ENCODE results near the gene MRNIP. TPM values are rescaled to one million over a fixed set of nuclear protein-coding genes. Genes with fewer than 3 reads are reported as not detected.
A peak's percentile ranks its signal among the peaks of the same experiment; 100 is the strongest.

The MRNIP gene
- total RNA-seq, 1 donor from 2014 or later = 21.4 TPM

GRCh38 chr5:179866241-179867078 is 7.8 kb upstream of the MRNIP start:
- peaks cover 61 to 80% (median 75%) of the 10 kb centered on the region in 3 donors for H3K36me3 ChIP-seq (ENCODE audit: control insufficient read depth in 3 of 3, insufficient read depth in 3 of 3, low read length in 3 of 3)
- no peak overlapping the region for H3K4me3 ChIP-seq (ENCODE audit: low read length in 3 of 3)
- no peak overlapping the region for H3K27ac ChIP-seq (ENCODE audit: low read depth, low read length)
- no peaks in the 10 kb centered on the region for H3K27me3 ChIP-seq (ENCODE audit: control insufficient read depth in 3 of 3, insufficient read depth in 3 of 3, low read length in 3 of 3)
- peaks cover 0 to 5% (median 2%) of the 10 kb centered on the region in 3 donors for H3K4me1 ChIP-seq (ENCODE audit: control insufficient read depth in 3 of 3, insufficient read depth in 3 of 3, low read length in 3 of 3)
- no peak overlapping the region for H3K9ac ChIP-seq (ENCODE audit: low read depth in 1 of 3, low read length in 3 of 3)
- H3K9me3 ChIP-seq (ENCODE audit: control insufficient read depth in 3 of 3, low read length in 3 of 3) = no peaks in the 10 kb centered on the region

GRCh38 chr5:179865491-179866240 is 7.0 kb upstream of the MRNIP start:
- Histone ChIP-seq H3K9ac (ENCODE audit: low read depth in 1 of 3, low read length in 3 of 3) (no peak overlapping the region), H3K36me3 (ENCODE audit: control insufficient read depth in 3 of 3, insufficient read depth in 3 of 3, low read length in 3 of 3) (peaks cover 55 to 72% (median 69%) of the 10 kb centered on the region in 3 donors), H3K4me1 (ENCODE audit: control insufficient read depth in 3 of 3, insufficient read depth in 3 of 3, low read length in 3 of 3) (peaks cover 0 to 3% (median 1%) of the 10 kb centered on the region in 3 donors), H3K9me3 (ENCODE audit: control insufficient read depth in 3 of 3, low read length in 3 of 3) (no peaks in the 10 kb centered on the region), H3K27ac (ENCODE audit: low read depth, low read length) (no peak overlapping the region), H3K4me3 (ENCODE audit: low read length in 3 of 3) (no peak overlapping the region), H3K27me3 (ENCODE audit: control insufficient read depth in 3 of 3, insufficient read depth in 3 of 3, low read length in 3 of 3) (no peaks in the 10 kb centered on the region)

- H3K36me3 ChIP-seq (ENCODE audit: control insufficient read depth in 3 of 3, insufficient read depth in 3 of 3, low read length in 3 of 3) = peaks cover 47 to 63% (median 60%) of the 10 kb centered on the region in 3 donors
Measured at GRCh38 chr5:179864686-179865085, 6.1 kb upstream of the MRNIP start.

GRCh38 chr5:179863449-179864085 is 5.0 kb upstream of the MRNIP start:
- no peaks in the 10 kb centered on the region for H3K27me3 ChIP-seq (ENCODE audit: control insufficient read depth in 3 of 3, insufficient read depth in 3 of 3, low read length in 3 of 3)
- H3K36me3 ChIP-seq (ENCODE audit: control insufficient read depth in 3 of 3, insufficient read depth in 3 of 3, low read length in 3 of 3) = peaks cover 43 to 55% (median 51%) of the 10 kb centered on the region in 3 donors
- H3K27ac ChIP-seq (ENCODE audit: low read depth, low read length) = no peak overlapping the region
- H3K4me3 ChIP-seq (ENCODE audit: low read length in 3 of 3) = no peak overlapping the region
- no peaks in the 10 kb centered on the region for H3K9me3 ChIP-seq (ENCODE audit: control insufficient read depth in 3 of 3, low read length in 3 of 3)
- peaks cover 7 to 11% (median 9%) of the 10 kb centered on the region in 3 donors for H3K4me1 ChIP-seq (ENCODE audit: control insufficient read depth in 3 of 3, insufficient read depth in 3 of 3, low read length in 3 of 3)
- H3K9ac ChIP-seq (ENCODE audit: low read depth in 1 of 3, low read length in 3 of 3) = no peak overlapping the region

More at GRCh38 chr5:179864686-179865085, 6.1 kb upstream of the MRNIP start:
- no peaks in the 10 kb centered on the region for H3K27me3 ChIP-seq (ENCODE audit: control insufficient read depth in 3 of 3, insufficient read depth in 3 of 3, low read length in 3 of 3)
- H3K9ac ChIP-seq (ENCODE audit: low read depth in 1 of 3, low read length in 3 of 3) = no peak overlapping the region
- H3K4me3 ChIP-seq (ENCODE audit: low read length in 3 of 3) = no peak overlapping the region
- H3K9me3 ChIP-seq (ENCODE audit: control insufficient read depth in 3 of 3, low read length in 3 of 3) = no peaks in the 10 kb centered on the region
- H3K4me1 ChIP-seq (ENCODE audit: control insufficient read depth in 3 of 3, insufficient read depth in 3 of 3, low read length in 3 of 3) = peaks cover 6 to 9% (median 7%) of the 10 kb centered on the region in 3 donors
- H3K27ac ChIP-seq (ENCODE audit: low read depth, low read length) = no peak overlapping the region

- Histone ChIP-seq H3K9me3 (ENCODE audit: control insufficient read depth in 3 of 3, low read length in 3 of 3) (no peaks in the 10 kb centered on the region), H3K27ac (ENCODE audit: low read depth, low read length) (no peak overlapping the region), H3K4me3 (ENCODE audit: low read length in 3 of 3) (no peak overlapping the region), H3K36me3 (ENCODE audit: control insufficient read depth in 3 of 3, insufficient read depth in 3 of 3, low read length in 3 of 3) (peaks cover 41 to 51% (median 49%) of the 10 kb centered on the region in 3 donors), H3K4me1 (ENCODE audit: control insufficient read depth in 3 of 3, insufficient read depth in 3 of 3, low read length in 3 of 3) (peaks cover 11 to 17% (median 13%) of the 10 kb centered on the region in 3 donors), H3K27me3 (ENCODE audit: control insufficient read depth in 3 of 3, insufficient read depth in 3 of 3, low read length in 3 of 3) (no peaks in the 10 kb centered on the region), H3K9ac (ENCODE audit: low read depth in 1 of 3, low read length in 3 of 3) (no peak overlapping the region)
Measured at GRCh38 chr5:179862891-179863290, 4.3 kb upstream of the MRNIP start.

- Histone ChIP-seq H3K9ac (ENCODE audit: low read depth in 1 of 3, low read length in 3 of 3) (no peak overlapping the region), H3K27me3 (ENCODE audit: control insufficient read depth in 3 of 3, insufficient read depth in 3 of 3, low read length in 3 of 3) (no peaks in the 10 kb centered on the region), H3K9me3 (ENCODE audit: control insufficient read depth in 3 of 3, low read length in 3 of 3) (no peaks in the 10 kb centered on the region), H3K36me3 (ENCODE audit: control insufficient read depth in 3 of 3, insufficient read depth in 3 of 3, low read length in 3 of 3) (peaks cover 37 to 45% (median 45%) of the 10 kb centered on the region in 3 donors), H3K27ac (ENCODE audit: low read depth, low read length) (no peak overlapping the region), H3K4me3 (ENCODE audit: low read length in 3 of 3) (no peak overlapping the region), H3K4me1 (ENCODE audit: control insufficient read depth in 3 of 3, insufficient read depth in 3 of 3, low read length in 3 of 3) (peaks cover 16 to 17% (median 16%) of the 10 kb centered on the region in 3 donors)
Measured at GRCh38 chr5:179862296-179862695, 3.7 kb upstream of the MRNIP start.

- H3K36me3 ChIP-seq (ENCODE audit: control insufficient read depth in 3 of 3, insufficient read depth in 3 of 3, low read length in 3 of 3) = peaks cover 24 to 33% (median 31%) of the 10 kb centered on the region in 3 donors
- peak overlapping the region in 2 of 3 donors; percentile 96 to 100 for H3K9ac ChIP-seq (ENCODE audit: low read depth in 1 of 3, low read length in 3 of 3)
- H3K4me1 ChIP-seq (ENCODE audit: control insufficient read depth in 3 of 3, insufficient read depth in 3 of 3, low read length in 3 of 3) = peaks cover 16 to 17% (median 16%) of the 10 kb centered on the region in 3 donors
- peak overlapping the region in 1 of 3 donors; percentile 52 for H3K4me3 ChIP-seq (ENCODE audit: low read length in 3 of 3)
- no peaks in the 10 kb centered on the region for H3K27me3 ChIP-seq (ENCODE audit: control insufficient read depth in 3 of 3, insufficient read depth in 3 of 3, low read length in 3 of 3)
- no peaks in the 10 kb centered on the region for H3K9me3 ChIP-seq (ENCODE audit: control insufficient read depth in 3 of 3, low read length in 3 of 3)
- H3K27ac ChIP-seq (ENCODE audit: low read depth, low read length) = no peak overlapping the region
Measured at GRCh38 chr5:179860301-179860700, 1.7 kb upstream of the MRNIP start.

GRCh38 chr5:179858241-179858585 is 404 bp downstream of the MRNIP start:
- Histone ChIP-seq H3K4me1 (ENCODE audit: control insufficient read depth in 3 of 3, insufficient read depth in 3 of 3, low read length in 3 of 3) (peaks cover 16 to 17% (median 16%) of the 10 kb centered on the region in 3 donors), H3K27me3 (ENCODE audit: control insufficient read depth in 3 of 3, insufficient read depth in 3 of 3, low read length in 3 of 3) (no peaks in the 10 kb centered on the region), H3K27ac (ENCODE audit: low read depth, low read length) (peak overlapping the region; percentile 95), H3K4me3 (ENCODE audit: low read length in 3 of 3) (peak overlapping the region; percentile 90 to 98 (median 95)), H3K9me3 (ENCODE audit: control insufficient read depth in 3 of 3, low read length in 3 of 3) (no peaks in the 10 kb centered on the region), H3K36me3 (ENCODE audit: control insufficient read depth in 3 of 3, insufficient read depth in 3 of 3, low read length in 3 of 3) (peaks cover 8 to 14% (median 13%) of the 10 kb centered on the region in 3 donors), H3K9ac (ENCODE audit: low read depth in 1 of 3, low read length in 3 of 3) (peak overlapping the region; percentile 91 to 100 (median 96))

GRCh38 chr5:179854356-179854755 is 4.3 kb downstream of the MRNIP start:
- no peaks in the 10 kb centered on the region for H3K9me3 ChIP-seq (ENCODE audit: control insufficient read depth in 3 of 3, low read length in 3 of 3)
- no peak overlapping the region for H3K27ac ChIP-seq (ENCODE audit: low read depth, low read length)
- no peaks in the 10 kb centered on the region for H3K27me3 ChIP-seq (ENCODE audit: control insufficient read depth in 3 of 3, insufficient read depth in 3 of 3, low read length in 3 of 3)
- no peak overlapping the region for H3K9ac ChIP-seq (ENCODE audit: low read depth in 1 of 3, low read length in 3 of 3)
- peaks cover 6 to 8% (median 7%) of the 10 kb centered on the region in 3 donors for H3K4me1 ChIP-seq (ENCODE audit: control insufficient read depth in 3 of 3, insufficient read depth in 3 of 3, low read length in 3 of 3)
- H3K36me3 ChIP-seq (ENCODE audit: control insufficient read depth in 3 of 3, insufficient read depth in 3 of 3, low read length in 3 of 3) = peaks cover 25 to 30% (median 29%) of the 10 kb centered on the region in 3 donors
- no peak overlapping the region for H3K4me3 ChIP-seq (ENCODE audit: low read length in 3 of 3)

Measured in skeletal muscle tissue (tissue), 4 donors.